Limb (tissue), 2 donors: ENCODE data around the gene POTEM.
"Not testable (repeated sequence)": the region's sequence is repeated elsewhere in the genome, so short reads cannot be mapped to it uniquely, and the experiment has no call there.

Experiments
- DNase-seq, 2 donors: peaks; one replicate each; pipeline ENCODE4 v3.0.0-alpha.2; 2016; ENCODE audit errors: extremely low spot score in 2 of 2

The POTEM gene

GRCh38 chr14:18967134-18967533, at the start of gene POTEM:
Gene POTEM, plus strand, starts transcription at chr14:18967434. Its CDS starts 52 bp downstream, at chr14:18967486.
- not testable (repeated sequence) for DNase-seq

GRCh38 chr14:18918345-18918744, 48.9 kb upstream of the POTEM start:
- not testable (repeated sequence) for DNase-seq

GRCh38 chr14:18920052-18920451, 47.2 kb upstream of the POTEM start:
- not testable (repeated sequence) for DNase-seq

GRCh38 chr14:18921055-18921701, 46.1 kb upstream of the POTEM start:
- not testable (repeated sequence) for DNase-seq

GRCh38 chr14:18936848-18937247, 30.4 kb upstream of the POTEM start:
- DNase-seq: not testable (repeated sequence)

- not testable (repeated sequence) for DNase-seq
Measured at GRCh38 chr14:18938733-18939132, 28.5 kb upstream of the POTEM start.

GRCh38 chr14:18949939-18950338, 17.3 kb upstream of the POTEM start:
- peak in 1 of 2 donors; percentile 1 for DNase-seq

GRCh38 chr14:18953085-18953484, 14.1 kb upstream of the POTEM start:
- DNase-seq: peak in 1 of 2 donors; percentile 7

GRCh38 chr14:18955816-18956215, 11.4 kb upstream of the POTEM start:
- DNase-seq: not testable (repeated sequence)

- not testable (repeated sequence) for DNase-seq
Measured at GRCh38 chr14:18961576-18961975, 5.7 kb upstream of the POTEM start.

- not testable (repeated sequence) for DNase-seq
Measured at GRCh38 chr14:18962143-18962542, 5.1 kb upstream of the POTEM start.

- DNase-seq: not testable (repeated sequence)
Measured at GRCh38 chr14:18963276-18963675, 4.0 kb upstream of the POTEM start.

GRCh38 chr14:18964878-18965277, 2.4 kb upstream of the POTEM start:
- DNase-seq: not testable (repeated sequence)

- not testable (repeated sequence) for DNase-seq
Measured at GRCh38 chr14:19002566-19002965, 35.3 kb downstream of the POTEM start.

- not testable (repeated sequence) for DNase-seq
Measured at GRCh38 chr14:19006490-19006889, 39.3 kb downstream of the POTEM start.

GRCh38 chr14:19007678-19008077, 40.4 kb downstream of the POTEM start:
- DNase-seq: not testable (repeated sequence)

- not testable (repeated sequence) for DNase-seq
Measured at GRCh38 chr14:19011029-19011428, 43.8 kb downstream of the POTEM start.

- DNase-seq: not testable (repeated sequence)
Measured at GRCh38 chr14:19011703-19012102, 44.5 kb downstream of the POTEM start.

- not testable (repeated sequence) for DNase-seq
Measured at GRCh38 chr14:19015185-19015584, 48.0 kb downstream of the POTEM start.

GRCh38 chr14:19025080-19025589, 57.9 kb downstream of the POTEM start:
- DNase-seq: not testable (repeated sequence)

GRCh38 chr14:19026649-19027351, 59.6 kb downstream of the POTEM start:
- not testable (repeated sequence) for DNase-seq

- not testable (repeated sequence) for DNase-seq
Measured at GRCh38 chr14:19027895-19028294, 60.7 kb downstream of the POTEM start.
